Loucy (cell line): ENCODE measurements around the gene COG1.
A peak's percentile ranks its signal among the peaks of the same experiment; 100 is the strongest.

Experiments
- H2AFZ ChIP-seq: fragments of 200-600 bp; sonication (generic); 2 replicates; pipeline ENCODE4 v1.6.0; 2016; ENCODE audit warnings: antibody characterized with exemption, mild to moderate bottlenecking, low read length, moderate library complexity
- H3F3A ChIP-seq: fragments of 200-600 bp; 2 replicates; pipeline ENCODE4 v1.6.0; 2016; ENCODE audit warnings: antibody characterized with exemption, low read depth, mild to moderate bottlenecking
- H3K27me3 ChIP-seq: fragments of 200-600 bp; sonication (generic); 2 replicates; pipeline ENCODE4 v1.6.1; 2014; ENCODE audit warnings: low read length, mild to moderate bottlenecking; ENCODE audit not compliant: insufficient read depth, poor library complexity, severe bottlenecking
- H3K36me3 ChIP-seq: fragments of 200-600 bp; sonication (generic); 2 replicates; pipeline ENCODE4 v1.6.1; 2016; ENCODE audit warnings: low read length; ENCODE audit not compliant: insufficient read depth
- H3K4me1 ChIP-seq: fragments of 200-600 bp; sonication (generic); 2 replicates; pipeline ENCODE4 v1.5.1; 2014; ENCODE audit warnings: low read length, mild to moderate bottlenecking; ENCODE audit not compliant: insufficient read depth, poor library complexity, severe bottlenecking
- H3K4me2 ChIP-seq: fragments of 200-600 bp; sonication (generic); 2 replicates; pipeline ENCODE4 v1.6.0; 2014; ENCODE audit warnings: antibody characterized with exemption, low read length, low read depth, mild to moderate bottlenecking; ENCODE audit not compliant: poor library complexity, severe bottlenecking
- H3K4me3 ChIP-seq: fragments of 200-600 bp; sonication (generic); 2 replicates; pipeline ENCODE4 v1.5.1; 2014; ENCODE audit warnings: low read length, mild to moderate bottlenecking, mixed read lengths; ENCODE audit not compliant: poor library complexity, severe bottlenecking
- H3K79me2 ChIP-seq: fragments of 200-600 bp; sonication (generic); 2 replicates; pipeline ENCODE4 v1.6.1; 2014; ENCODE audit warnings: low read length; ENCODE audit not compliant: insufficient read depth
- H3K9ac ChIP-seq: fragments of 200-600 bp; sonication (generic); 2 replicates; pipeline ENCODE4 v1.6.0; 2014; ENCODE audit warnings: mild to moderate bottlenecking, low read depth, low read length, moderate library complexity; ENCODE audit not compliant: poor library complexity, severe bottlenecking
- H3K9me2 ChIP-seq: fragments of 200-600 bp; sonication (generic); replicated peaks from 2 replicates; pipeline ENCODE4 v1.6.1; 2016; ENCODE audit warnings: low read depth, low read length, mixed read lengths
- H3K9me3 ChIP-seq: fragments of 200-600 bp; sonication (generic); 2 replicates; pipeline ENCODE4 v1.6.1; 2014; ENCODE audit warnings: mild to moderate bottlenecking, antibody characterized with exemption, low read length, low read depth; ENCODE audit not compliant: insufficient read depth
- H4K20me1 ChIP-seq: fragments of 200-600 bp; sonication (generic); 2 replicates; pipeline ENCODE4 v1.6.0; 2014; ENCODE audit warnings: antibody characterized with exemption, low read length, mild to moderate bottlenecking; ENCODE audit not compliant: insufficient read depth, poor library complexity, severe bottlenecking
- EZH2phosphoT487 ChIP-seq: fragments of 200-600 bp; IDR thresholded peaks from 2 replicates; pipeline ENCODE4 v1.6.1; 2018; ENCODE audit warnings: antibody characterized with exemption, mild to moderate bottlenecking, moderate library complexity, borderline replicate concordance
- TF ChIP-seq, protein P1 (sequence below): fragments of 200-600 bp; sonication (generic); conservative IDR thresholded peaks from 2 replicates; pipeline ENCODE4 v1.5.1; 2014; ENCODE audit warnings: mild to moderate bottlenecking, antibody characterized with exemption, low read length

The COG1 gene

DNA sequence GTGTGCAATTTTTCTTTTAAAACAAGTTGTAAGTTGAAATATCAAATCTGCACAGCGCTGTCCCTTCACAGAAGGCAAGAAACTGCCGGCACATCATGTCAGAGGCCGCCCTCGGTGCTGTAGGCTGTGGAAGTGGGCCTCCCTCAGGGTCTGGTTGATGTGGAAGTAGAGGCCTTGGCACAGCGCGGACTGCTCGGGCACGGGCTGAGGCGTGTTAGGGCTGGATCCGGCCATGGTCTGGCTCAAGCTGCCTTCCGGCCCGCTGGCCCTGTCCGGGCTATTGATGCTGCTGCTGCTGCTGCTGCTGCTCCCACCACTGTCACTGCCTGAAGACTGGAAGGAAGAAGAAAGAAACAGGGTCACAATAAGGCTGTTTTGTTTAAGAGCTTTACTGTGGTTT is 16.6 kb downstream of the COG1 start:
- Histone ChIP-seq H3K4me1 (peaks cover 26% of the 10 kb centered on the region), H2AFZ (no peak overlapping the region), H3K4me3 (no peak overlapping the region), H3K9me3 (no peaks in the 10 kb centered on the region), H3K27me3 (no peaks in the 10 kb centered on the region), H3K9ac (no peak overlapping the region), H4K20me1 (peaks cover 11% of the 10 kb centered on the region), H3K4me2 (no peak overlapping the region), H3K36me3 (peaks cover 62% of the 10 kb centered on the region; the same call in 1 of the 2 replicates), H3F3A (no peaks in the 10 kb centered on the region), H3K79me2 (peaks cover 35% of the 10 kb centered on the region; the same call in 1 of the 2 replicates), H3K9me2 (no peaks in the 10 kb centered on the region)
- TF ChIP-seq EZH2phosphoT487: no peak
- TF ChIP-seq, protein P1, sequence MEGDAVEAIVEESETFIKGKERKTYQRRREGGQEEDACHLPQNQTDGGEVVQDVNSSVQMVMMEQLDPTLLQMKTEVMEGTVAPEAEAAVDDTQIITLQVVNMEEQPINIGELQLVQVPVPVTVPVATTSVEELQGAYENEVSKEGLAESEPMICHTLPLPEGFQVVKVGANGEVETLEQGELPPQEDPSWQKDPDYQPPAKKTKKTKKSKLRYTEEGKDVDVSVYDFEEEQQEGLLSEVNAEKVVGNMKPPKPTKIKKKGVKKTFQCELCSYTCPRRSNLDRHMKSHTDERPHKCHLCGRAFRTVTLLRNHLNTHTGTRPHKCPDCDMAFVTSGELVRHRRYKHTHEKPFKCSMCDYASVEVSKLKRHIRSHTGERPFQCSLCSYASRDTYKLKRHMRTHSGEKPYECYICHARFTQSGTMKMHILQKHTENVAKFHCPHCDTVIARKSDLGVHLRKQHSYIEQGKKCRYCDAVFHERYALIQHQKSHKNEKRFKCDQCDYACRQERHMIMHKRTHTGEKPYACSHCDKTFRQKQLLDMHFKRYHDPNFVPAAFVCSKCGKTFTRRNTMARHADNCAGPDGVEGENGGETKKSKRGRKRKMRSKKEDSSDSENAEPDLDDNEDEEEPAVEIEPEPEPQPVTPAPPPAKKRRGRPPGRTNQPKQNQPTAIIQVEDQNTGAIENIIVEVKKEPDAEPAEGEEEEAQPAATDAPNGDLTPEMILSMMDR: no peak

DNA sequence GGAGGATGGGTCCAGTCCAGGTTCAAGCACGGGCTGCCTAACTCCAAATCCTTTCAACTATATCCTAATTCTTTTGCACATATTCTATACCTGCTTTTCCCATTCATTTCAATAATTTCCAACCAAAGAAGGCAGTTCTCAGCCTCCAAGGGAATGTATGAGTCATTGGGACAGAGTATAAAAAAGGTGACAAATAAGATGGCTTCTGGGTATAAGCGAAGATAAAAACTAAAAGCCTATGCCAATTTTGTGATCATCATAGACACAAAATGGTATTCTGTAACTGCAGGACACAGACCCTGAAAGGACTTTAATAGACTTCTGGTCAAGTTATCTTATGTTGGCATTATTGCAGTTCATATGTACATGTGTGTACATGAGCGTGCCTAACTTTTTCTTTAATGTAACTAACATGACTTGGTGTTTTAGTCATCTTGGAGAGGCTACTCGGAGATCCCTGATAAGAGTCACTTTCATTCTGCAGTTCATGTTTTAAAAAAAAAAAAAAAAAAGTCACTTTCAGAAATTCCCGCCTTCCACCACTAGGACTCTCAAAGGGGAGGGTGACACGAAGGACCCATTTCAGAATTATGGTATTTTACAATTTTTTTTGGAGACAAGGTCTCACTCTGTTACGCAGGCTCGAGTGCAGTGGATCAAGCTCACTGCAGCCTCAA is 17.3 kb downstream of the COG1 start:
- no peaks in the 10 kb centered on the region for H3K9me3 ChIP-seq
- no peak overlapping the region for H3K9ac ChIP-seq
- no peaks in the 10 kb centered on the region for H3K27me3 ChIP-seq
- H3K4me3 ChIP-seq: no peak overlapping the region
- TF ChIP-seq, protein P1: peak; percentile 43
- TF ChIP-seq EZH2phosphoT487: no peak
- peaks cover 11% of the 10 kb centered on the region for H4K20me1 ChIP-seq
- no peak overlapping the region for H2AFZ ChIP-seq
- H3F3A ChIP-seq: no peaks in the 10 kb centered on the region
- peaks cover 65% of the 10 kb centered on the region; the same call in 1 of the 2 replicates for H3K36me3 ChIP-seq
- peaks cover 19% of the 10 kb centered on the region for H3K4me1 ChIP-seq
- no peaks in the 10 kb centered on the region for H3K9me2 ChIP-seq
- no peak overlapping the region for H3K4me2 ChIP-seq
- peaks cover 37% of the 10 kb centered on the region; the same call in 1 of the 2 replicates for H3K79me2 ChIP-seq

DNA sequence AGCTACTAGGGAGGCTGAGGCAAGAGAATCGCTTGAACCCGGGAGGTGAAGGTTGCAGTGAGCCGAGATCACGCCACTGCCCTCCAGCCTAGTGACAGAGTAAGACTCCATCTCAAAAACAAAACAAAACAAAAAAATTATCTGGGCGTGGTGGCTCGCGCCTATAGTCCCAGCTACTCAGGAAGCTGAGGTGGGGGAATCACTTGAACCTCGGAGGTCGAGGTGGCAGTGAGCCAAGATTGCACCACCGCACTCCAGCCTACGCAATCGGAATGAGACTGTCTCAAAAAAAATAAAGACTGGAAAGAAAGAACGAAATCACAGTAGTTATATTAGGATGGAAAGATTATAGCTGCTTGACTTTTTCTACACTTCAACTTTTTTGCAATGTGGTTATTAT is 18.9 kb downstream of the COG1 start:
- Histone ChIP-seq H3K4me3 (no peak overlapping the region), H4K20me1 (peaks cover 21% of the 10 kb centered on the region), H3K36me3 (peaks cover 63% of the 10 kb centered on the region; the same call in 1 of the 2 replicates), H3K27me3 (no peaks in the 10 kb centered on the region), H3F3A (no peaks in the 10 kb centered on the region), H3K9me2 (no peaks in the 10 kb centered on the region), H3K4me1 (peaks cover 7% of the 10 kb centered on the region), H3K4me2 (no peak overlapping the region), H3K9me3 (no peaks in the 10 kb centered on the region), H2AFZ (no peak overlapping the region), H3K9ac (no peak overlapping the region), H3K79me2 (peaks cover 40% of the 10 kb centered on the region; the same call in 1 of the 2 replicates)
- TF ChIP-seq, protein P1: no peak
- TF ChIP-seq EZH2phosphoT487: no peak
